ENCODE measurements around the gene SLC24A3.

SLC24A3 gene

DNA sequence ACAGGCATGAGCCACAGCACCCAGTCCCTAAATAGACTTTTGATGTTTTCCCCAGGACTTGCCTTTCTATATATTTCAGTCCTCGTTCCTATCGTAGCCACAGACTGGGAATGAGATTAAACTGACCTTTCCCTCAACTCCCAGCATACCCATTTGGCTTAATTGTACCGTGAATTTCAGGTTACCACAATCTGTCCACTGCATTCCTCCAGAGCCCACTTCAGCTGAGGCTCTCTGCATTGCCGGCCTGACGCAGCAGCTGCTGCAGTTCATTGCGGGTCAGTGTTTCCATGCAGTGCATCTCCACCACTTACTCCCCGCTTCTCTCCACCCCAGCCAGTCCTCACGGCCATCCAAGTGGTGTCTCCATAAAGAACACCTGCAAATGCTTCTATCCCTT lies 442.5 kb downstream of the SLC24A3 start:
- peaks cover 9% of the 10 kb centered on the region for H3K27me3 Mint-ChIP-seq (ENCODE audit: low read depth)
- H3K9me3 Mint-ChIP-seq = peaks cover 16% of the 10 kb centered on the region
- H3K27ac Mint-ChIP-seq = no peak overlapping the region
- H3K4me3 Mint-ChIP-seq = no peak overlapping the region
- H3K4me1 Mint-ChIP-seq = peaks cover 22% of the 10 kb centered on the region
- TF ChIP-seq, protein P1, sequence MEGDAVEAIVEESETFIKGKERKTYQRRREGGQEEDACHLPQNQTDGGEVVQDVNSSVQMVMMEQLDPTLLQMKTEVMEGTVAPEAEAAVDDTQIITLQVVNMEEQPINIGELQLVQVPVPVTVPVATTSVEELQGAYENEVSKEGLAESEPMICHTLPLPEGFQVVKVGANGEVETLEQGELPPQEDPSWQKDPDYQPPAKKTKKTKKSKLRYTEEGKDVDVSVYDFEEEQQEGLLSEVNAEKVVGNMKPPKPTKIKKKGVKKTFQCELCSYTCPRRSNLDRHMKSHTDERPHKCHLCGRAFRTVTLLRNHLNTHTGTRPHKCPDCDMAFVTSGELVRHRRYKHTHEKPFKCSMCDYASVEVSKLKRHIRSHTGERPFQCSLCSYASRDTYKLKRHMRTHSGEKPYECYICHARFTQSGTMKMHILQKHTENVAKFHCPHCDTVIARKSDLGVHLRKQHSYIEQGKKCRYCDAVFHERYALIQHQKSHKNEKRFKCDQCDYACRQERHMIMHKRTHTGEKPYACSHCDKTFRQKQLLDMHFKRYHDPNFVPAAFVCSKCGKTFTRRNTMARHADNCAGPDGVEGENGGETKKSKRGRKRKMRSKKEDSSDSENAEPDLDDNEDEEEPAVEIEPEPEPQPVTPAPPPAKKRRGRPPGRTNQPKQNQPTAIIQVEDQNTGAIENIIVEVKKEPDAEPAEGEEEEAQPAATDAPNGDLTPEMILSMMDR (IDR thresholded peaks at IDR 0.05; ENCODE audit: unreplicated experiment in 3 of 3) = no peak
- H3K36me3 Mint-ChIP-seq (ENCODE audit: low read depth) = peaks cover 11% of the 10 kb centered on the region

DNA sequence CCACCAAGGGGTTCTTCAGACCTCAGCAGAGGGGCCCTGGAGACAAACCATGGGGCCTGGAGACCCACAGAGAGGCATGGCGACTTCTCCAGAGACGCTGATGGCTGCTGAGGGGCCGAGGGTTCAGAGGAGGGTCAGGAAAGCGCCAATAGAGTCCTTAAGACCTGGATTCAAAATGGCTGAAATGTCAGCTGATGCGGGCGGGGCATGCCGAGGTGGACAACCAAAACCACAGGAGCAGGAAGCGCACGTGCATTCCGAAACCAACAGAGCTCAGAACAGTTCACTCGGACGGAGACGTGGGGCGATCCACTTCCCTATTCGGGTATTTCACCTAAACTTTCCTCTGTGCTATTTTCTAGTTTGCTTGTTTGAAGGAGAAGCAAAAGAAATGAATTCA lies 445.7 kb downstream of the SLC24A3 start:
- Mint-ChIP-seq H3K27ac (no peak overlapping the region), H3K27me3 (ENCODE audit: low read depth) (peaks cover 15% of the 10 kb centered on the region), H3K4me1 (peaks cover 52% of the 10 kb centered on the region), H3K36me3 (ENCODE audit: low read depth) (peaks cover 3% of the 10 kb centered on the region), H3K4me3 (no peak overlapping the region), H3K9me3 (no peaks in the 10 kb centered on the region)
- TF ChIP-seq, protein P1 (IDR thresholded peaks at IDR 0.05; ENCODE audit: unreplicated experiment in 3 of 3) = no peak

DNA sequence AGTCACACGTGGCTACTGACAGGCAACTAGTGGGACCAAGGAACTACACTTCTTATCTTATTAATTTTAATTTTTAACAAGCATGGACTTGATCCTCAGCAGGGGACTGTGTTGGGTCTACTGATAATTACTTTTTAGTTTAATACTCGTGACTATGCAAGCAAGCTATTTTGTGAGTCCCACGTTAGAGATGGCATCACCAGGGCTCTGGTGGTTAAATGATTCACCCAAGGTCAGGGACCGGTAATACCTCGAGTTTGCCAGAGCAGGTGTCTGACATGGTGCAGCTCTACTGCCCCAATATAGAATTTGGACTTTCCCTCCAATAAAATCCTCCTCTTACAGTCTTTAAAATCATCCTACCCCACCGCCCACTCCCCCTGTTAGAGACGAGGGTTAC lies 447.0 kb downstream of the SLC24A3 start:
- TF ChIP-seq, protein P1 (IDR thresholded peaks at IDR 0.05; ENCODE audit: unreplicated experiment in 3 of 3) = no peak
- Mint-ChIP-seq H3K27me3 (ENCODE audit: low read depth) (peaks cover 15% of the 10 kb centered on the region), H3K27ac (no peak overlapping the region), H3K4me3 (no peak overlapping the region), H3K4me1 (peaks cover 58% of the 10 kb centered on the region), H3K9me3 (no peaks in the 10 kb centered on the region), H3K36me3 (ENCODE audit: low read depth) (peaks cover under 1% of the 10 kb centered on the region)

DNA sequence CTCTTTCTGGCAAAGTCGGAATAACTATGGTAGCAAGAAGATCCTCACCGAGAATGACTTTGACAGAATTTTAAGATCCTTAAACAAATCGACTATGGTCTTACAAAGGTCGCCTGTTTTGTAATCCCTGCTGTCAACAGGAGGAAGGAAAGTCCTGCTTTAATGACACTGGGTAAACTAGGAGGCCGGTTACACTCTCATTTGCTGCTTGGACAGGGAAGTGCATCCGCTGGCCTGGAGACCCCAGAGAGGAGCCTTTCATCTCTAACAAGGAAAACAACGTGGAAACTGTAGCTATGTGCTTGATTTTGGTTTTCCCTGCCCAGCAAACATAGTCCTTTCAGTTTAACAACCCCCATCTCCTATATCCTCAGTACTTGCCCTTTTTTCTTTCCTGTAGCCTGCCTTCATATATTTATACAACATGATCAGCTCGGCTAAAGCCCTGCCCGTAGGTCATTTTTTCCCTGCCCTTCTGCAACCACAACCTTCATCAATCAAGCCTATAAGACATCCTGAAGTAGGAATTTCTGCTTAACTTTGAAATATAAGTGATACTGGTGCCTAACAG lies 448.5 kb downstream of the SLC24A3 start:
- Mint-ChIP-seq H3K4me3 (peak overlapping the region in 1 of 3 experiments; percentile 26), H3K36me3 (ENCODE audit: low read depth) (no peaks in the 10 kb centered on the region), H3K9me3 (no peaks in the 10 kb centered on the region), H3K4me1 (peaks cover 46% of the 10 kb centered on the region), H3K27me3 (ENCODE audit: low read depth) (peaks cover 10% of the 10 kb centered on the region), H3K27ac (peak overlapping the region; percentile 61 to 75 (median 71))
- TF ChIP-seq, protein P1 (IDR thresholded peaks at IDR 0.05; ENCODE audit: unreplicated experiment in 3 of 3) = no peak

DNA sequence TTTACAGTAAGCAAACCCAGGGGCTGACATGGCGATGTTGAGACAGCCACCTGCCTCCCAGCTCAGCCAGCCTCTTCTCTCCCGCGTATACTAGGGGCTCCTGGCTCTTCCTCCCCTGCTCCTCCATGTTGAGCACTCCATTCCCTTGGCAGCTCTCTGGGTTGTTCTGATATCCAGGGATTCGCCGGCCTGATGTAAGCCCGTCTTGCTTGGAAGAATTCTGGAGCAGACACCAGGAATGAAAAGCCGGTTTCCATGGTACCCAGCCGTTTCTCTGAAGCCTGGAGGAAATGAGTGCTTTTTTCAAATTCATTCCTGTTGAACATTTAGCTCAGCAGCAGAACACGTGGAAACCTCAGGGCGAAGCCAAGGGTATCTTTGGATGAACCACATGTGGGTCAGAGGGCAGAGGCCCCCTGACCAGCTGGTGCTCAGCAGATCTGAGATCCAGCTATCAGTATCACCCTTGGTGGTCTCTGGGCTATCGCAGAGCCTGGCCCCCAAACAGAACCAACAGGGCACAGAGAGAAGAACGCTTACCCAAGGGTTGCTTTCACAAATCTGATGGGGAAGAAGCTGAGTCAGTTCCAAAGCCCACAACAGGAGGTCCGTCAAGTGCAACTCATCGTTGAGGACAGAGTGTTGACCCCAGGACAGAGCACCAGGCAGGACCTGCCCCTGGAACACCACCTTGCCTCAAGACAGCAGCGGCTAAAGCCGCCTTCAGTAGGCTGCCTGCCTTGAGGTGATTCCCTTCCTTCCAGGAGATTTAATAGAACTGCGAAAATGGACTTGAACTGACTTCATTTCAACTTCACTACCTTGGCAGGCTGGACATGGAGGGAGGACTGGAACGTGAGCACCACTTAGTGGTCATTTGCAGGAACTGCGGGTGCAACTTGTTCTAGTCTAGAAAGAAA lies 449.5 kb downstream of the SLC24A3 start:
- Mint-ChIP-seq H3K4me1 (peaks cover 46% of the 10 kb centered on the region), H3K36me3 (ENCODE audit: low read depth) (no peaks in the 10 kb centered on the region), H3K4me3 (peak overlapping the region in 2 of 3 experiments; percentile 21 to 24), H3K27me3 (ENCODE audit: low read depth) (peaks cover 10% of the 10 kb centered on the region), H3K27ac (peak overlapping the region; percentile 61 to 75 (median 71)), H3K9me3 (no peaks in the 10 kb centered on the region)
- TF ChIP-seq, protein P1 (IDR thresholded peaks at IDR 0.05; ENCODE audit: unreplicated experiment in 3 of 3) = peak; percentile 94 to 99 (median 99)

Data from nephron (organoid).